CD4-positive, alpha-beta T cell treated with Interleukin-15 for 4 hours (primary cell): ENCODE data around the gene LRRC37A3.
A peak's percentile ranks its signal among the peaks of the same experiment; 100 is the strongest.
"Not testable (repeated sequence)": the region's sequence is repeated elsewhere in the genome, so short reads cannot be mapped to it uniquely, and the experiment has no call there.

ENCODE experiments used
- DNase-seq: peaks from one replicate; pipeline ENCODE4 v3.0.0-alpha.2; 2020; ENCODE audit warnings: low spot score

LRRC37A3 gene

DNA sequence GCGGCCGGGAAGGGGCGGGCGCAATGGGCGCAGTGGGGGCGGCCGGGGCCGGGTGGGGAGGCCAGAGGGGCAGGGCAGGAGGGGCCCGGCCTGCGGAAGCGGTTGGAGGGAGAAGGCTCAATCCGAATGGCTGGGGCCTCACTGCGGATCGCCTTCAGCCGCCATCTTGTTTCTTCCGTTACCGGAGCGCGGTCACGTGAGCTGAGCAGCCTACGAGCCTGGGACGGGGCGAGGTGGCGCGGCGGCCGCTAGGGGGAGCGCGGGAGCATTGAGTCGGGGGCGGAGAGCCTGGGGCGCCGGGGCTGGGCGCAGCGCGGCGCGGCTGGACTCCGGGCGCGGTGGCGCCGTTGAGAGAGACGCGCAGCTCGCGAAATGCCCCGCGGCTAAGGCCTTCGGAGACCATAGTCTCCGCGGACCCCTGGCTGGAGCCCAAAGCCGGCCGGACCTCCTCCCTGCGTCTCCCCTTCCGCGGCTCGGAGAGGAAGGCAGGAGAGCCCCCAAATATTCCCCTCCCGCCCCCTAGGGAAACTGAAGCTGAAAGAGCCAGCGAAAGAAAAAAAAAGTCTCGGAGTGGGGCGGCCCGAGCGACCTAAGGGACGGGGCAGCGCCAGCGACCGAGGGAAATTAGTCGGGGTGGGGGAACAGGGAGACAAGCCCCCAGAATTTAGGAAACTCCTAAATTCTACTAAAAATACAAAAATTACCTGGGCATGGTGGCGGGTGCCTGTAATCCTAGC is at the start of gene LRRC37A3:
TSS of gene LRRC37A3 (minus strand) at position 190 of the 737 bp plus-strand sequence. CDS start 22,221 bp downstream, outside the sequence.
- peak; percentile 100 for DNase-seq

- DNase-seq, result peak; percentile 82
Observed at GRCh38 chr17:64965873-64966287, 46.6 kb upstream of the LRRC37A3 start.

DNA sequence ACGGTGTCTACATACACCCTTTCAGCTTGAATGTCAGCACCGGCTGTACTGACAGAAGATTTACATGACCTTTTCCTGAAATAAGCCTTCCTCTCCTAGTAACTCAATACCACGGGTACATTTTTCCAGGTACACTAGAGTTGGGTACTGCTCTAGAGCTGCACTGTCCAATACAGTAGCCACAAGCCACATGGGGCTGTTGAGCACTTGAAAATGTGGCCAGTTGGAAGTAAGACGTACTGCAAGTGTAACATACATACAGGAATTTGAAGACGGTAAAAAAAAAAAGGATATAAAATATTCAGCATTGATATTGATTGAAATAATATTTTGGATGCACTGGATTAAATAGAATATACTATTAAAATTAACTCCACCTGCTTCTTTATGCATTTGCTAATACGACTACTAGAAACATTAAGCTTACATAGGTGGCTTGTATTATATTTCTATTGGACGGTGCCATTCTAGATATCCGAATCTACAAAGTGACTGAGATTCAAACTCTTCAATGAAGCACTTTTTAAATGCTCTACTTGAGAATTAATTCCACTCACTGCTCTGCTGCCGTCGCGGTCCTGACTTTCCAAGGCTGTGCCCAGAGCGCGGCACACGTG is 46.1 kb upstream of the LRRC37A3 start:
- not testable (repeated sequence) for DNase-seq

DNA sequence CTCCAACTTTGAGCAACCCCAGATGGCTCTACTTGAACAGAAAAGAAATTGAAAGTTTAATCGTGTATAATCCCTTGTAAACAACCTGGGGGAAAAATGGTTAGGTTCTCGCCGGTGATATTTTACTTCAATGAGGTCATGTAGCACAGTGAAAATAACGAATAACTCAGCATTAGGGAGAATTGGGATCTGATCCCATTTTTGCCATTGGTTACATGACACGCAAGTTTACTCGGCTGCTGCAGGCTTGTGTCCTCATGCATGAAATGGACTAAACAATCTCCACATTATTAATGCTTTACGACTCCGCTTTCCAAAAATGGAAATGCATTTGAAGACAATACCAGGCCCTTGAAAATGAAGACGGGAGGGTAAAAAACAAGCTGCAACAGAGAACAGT is 45.5 kb upstream of the LRRC37A3 start:
- no peak for DNase-seq

GRCh38 chr17:64963814-64964213 is 44.5 kb upstream of the LRRC37A3 start:
- not testable (repeated sequence) for DNase-seq

- DNase-seq, result peak; percentile 83
Observed at GRCh38 chr17:64961563-64962378, 42.5 kb upstream of the LRRC37A3 start.

- no peak for DNase-seq
Observed at GRCh38 chr17:64951877-64952276, 32.6 kb upstream of the LRRC37A3 start.

DNA sequence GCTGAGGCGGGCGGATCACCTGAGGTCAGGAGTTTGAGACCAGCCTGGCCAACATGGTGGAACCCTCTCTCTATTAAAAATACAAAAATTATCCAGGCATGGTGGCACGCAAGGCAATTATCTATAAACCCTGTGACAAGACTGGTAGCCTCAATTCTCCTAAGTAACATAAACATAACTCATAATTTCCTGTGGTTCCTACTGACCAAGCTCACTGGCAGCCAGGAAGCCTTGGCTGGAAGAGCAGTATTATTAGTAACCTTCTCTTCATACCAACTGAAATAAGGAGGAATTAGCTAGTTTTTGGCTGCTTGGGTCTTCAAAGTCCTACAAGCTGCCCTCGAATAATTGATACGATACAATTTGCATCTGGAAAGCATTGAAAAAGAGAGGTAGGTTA is 31.6 kb upstream of the LRRC37A3 start:
- DNase-seq, result no peak

DNA sequence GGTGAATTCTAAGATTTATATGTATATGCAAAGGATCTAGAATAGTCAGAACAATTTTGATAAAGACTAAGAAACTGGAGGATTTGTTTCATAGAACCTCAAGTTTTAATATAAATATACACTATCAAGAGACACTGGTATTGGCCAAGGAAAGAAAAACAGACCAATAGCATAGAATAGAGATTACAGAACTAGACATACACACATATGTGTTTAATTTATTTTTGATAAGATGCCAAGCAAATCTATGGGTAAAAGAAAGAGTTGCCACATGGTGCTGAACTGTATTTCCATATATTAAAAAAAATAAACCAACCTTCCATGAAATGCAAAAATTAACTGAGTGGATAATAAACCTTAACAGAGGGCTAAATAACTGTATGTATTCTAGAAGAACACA is 27.9 kb upstream of the LRRC37A3 start:
- DNase-seq, result no peak

DNA sequence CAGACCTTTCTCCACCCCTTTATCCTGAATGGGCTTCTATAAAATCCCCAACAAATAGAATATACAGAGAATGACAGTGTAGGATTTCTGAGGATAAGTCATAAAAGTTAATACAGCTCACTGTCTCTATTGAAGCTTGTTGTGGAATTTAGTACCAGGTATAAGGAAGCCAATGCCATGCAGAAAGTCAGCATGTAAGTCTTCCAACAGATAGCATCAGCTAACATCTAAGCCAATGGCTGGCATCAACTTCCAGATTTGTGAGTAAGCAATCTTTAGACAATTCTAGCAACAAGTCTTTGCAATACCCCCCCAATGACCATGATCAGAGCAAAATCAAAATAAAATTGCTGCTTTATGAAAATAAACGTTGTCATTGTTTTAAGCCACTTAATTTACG is 22.5 kb upstream of the LRRC37A3 start:
- DNase-seq, result no peak

DNA sequence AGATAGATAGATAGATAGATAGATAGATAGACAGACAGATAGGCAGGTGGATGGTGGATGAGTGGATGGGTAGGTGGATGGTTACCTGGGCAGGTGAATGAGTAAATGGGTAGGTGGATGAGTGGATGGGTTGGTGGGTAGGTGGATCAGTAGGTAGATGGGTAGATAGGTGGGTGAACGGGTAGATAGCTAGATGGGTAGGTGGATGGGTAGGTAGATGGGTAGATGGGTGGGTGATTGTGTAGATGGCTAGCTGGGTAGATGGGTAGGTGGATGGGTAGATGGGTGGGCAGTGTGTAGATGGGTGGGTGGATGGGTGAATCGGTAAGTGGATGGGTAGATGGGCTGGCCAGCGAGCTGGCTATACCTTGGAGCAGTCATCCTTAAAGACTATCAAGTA is 21.8 kb upstream of the LRRC37A3 start:
- DNase-seq, result no peak

DNA sequence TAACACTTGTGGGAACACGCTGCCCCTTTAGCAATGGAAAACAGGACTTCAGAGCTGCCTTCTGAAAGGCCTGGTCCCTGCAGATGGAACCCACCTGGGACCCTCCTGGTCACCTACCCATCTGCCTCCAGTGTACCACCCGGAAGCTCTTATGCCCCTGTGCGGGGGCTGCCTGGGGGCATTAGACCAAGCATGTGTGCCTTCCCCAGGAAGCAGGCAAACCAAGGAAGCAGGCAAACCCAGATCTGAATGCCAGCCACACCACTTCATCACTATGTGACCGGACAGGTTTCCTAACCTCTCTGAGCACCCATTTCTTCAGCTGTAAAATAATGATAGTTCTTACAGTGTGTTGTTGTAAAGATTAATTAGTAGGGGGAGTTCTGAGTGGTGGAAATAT is 20.8 kb upstream of the LRRC37A3 start:
- DNase-seq, result no peak

DNA sequence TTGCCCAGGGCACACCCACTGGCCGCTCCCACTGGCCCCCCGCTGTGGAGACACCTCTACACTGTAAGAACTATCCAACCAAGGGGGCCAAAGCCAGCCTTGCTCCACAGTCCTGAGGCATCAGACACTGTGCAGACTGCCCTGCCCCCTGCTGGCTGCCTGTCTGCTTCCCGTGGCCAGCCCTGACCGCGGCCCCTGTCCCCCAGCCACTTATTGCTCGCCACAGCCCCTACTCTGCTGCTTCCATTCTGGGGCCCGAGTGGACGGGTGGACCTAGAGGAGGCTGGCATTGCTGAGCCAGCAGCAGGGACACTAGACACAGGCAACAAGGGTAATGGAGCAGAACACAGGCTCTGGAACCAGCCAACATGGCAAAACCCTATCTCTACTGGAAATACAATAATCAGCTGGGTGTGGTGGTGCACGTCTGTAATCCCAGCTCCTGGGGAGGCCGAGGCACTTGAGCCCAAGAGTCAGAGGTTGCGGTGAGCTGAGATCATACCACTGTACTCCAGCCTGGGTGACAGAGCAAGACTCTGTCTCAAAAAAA is 19.7 kb upstream of the LRRC37A3 start:
- peak; percentile 35 for DNase-seq

DNA sequence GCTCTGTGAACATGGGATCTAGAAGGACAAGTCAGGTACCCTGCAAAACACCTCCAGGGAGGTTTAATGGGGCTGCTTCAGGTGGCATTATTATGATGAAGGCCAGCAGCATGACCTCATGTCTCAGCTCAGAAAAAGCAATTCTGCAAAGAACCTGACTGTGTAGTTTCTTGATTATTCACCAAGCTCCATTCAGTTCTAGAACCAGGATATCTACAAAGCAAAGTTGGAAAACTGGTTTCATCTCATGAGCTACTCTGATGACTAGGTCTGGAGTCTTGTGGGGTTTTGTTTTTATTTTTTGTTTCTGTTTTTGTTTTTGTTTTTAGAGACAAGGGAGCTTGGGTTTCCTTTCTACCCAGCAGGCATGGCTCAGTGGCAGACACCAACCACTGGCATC is 19.0 kb upstream of the LRRC37A3 start:
- no peak for DNase-seq

GRCh38 chr17:64936117-64936516 is 16.8 kb upstream of the LRRC37A3 start:
- DNase-seq, result no peak

DNA sequence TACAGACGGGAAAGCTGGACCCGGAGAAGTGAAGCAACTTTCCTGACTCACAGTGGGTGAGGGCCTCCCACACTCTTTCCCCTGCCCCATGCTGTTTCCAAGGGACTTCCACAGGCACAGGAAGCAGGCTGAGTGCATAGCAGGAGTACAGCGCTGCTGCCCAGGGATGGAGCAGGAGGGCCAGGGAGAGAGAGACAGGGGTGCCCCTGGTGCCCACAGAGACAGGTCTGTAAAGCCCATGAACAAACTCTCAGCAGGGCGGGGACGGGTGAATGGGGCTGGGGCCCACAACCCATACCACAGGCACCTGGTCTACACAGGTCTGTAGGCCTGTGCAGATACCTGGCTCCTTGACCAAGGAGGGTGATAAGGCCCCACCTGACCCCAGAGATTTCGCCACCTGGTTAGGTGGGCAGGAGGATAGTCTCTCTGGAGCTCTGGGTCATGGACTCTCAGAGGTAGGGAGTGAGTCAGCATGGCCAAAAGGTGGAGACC is 15.1 kb upstream of the LRRC37A3 start:
- not testable (repeated sequence) for DNase-seq

GRCh38 chr17:64932850-64933249 is 13.6 kb upstream of the LRRC37A3 start:
- not testable (repeated sequence) for DNase-seq

GRCh38 chr17:64930374-64930773 is 11.1 kb upstream of the LRRC37A3 start:
- DNase-seq, result not testable (repeated sequence)

- peak; percentile 78 for DNase-seq
Observed at GRCh38 chr17:64929419-64930209, 10.3 kb upstream of the LRRC37A3 start.

- DNase-seq, result not testable (repeated sequence)
Observed at GRCh38 chr17:64928701-64929100, 9.4 kb upstream of the LRRC37A3 start.

DNA sequence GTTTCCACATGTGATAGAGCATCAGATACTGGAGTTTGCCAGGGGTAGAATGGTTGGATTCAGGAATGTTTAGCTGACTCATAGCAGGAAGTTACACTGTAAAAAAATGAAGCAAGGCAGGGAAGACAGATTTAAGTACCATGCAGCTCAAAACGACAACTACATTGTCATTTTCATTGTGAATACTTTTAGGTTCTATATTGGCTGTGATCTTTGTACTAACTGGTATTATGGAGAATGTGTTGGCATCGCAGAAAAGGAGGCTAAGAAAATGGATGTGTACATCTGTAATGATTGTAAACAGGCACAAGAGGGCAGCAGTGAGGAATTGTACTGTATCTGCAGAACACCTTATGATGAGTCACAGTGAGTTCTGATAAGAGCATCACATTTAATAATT is 8.2 kb upstream of the LRRC37A3 start:
- DNase-seq, result peak; percentile 87
